SK-N-SH (cell line): Measurements from ENCODE around the gene RASA1. TPM values are rescaled to one million over a fixed set of nuclear protein-coding genes. Genes with fewer than 3 reads are reported as not detected.
A peak's percentile ranks its signal among the peaks of the same experiment; 100 is the strongest.

Experiments
- CTCF ChIA-PET: fragments of 300-600, 350-600 bp; formaldehyde crosslinking; extraction: SDS; loops from one replicate; lab custom pipeline; 2021; lab: Yijun Ruan, JAX
- POLR2A ChIA-PET: fragments of 350-600 bp; sonication (Branson Sonifier 250); formaldehyde crosslinking; extraction: SDS; loops from one replicate; lab custom pipeline; 2020; ENCODE audit warnings: antibody characterized with exemption, inconsistent platforms; lab: Yijun Ruan, JAX
- DNase-seq: peaks from one replicate; pipeline ENCODE4 v3.0.0; 2012
- H2AFZ ChIP-seq: fragments of 200-600 bp; sonication (generic); 2 replicates; pipeline ENCODE4 v1.8.1; 2016; ENCODE audit warnings: antibody characterized with exemption, mild to moderate bottlenecking, low read depth
- H3F3A ChIP-seq: fragments of 200-600 bp; sonication (generic); replicated peaks from 2 replicates; pipeline ENCODE3; 2016; ENCODE audit warnings: antibody characterized with exemption, mild to moderate bottlenecking; ENCODE audit not compliant: insufficient read depth
- H3K27ac ChIP-seq, 2 experiments: fragments of 200-500 bp in 1 of 2; fragments of 200-600 bp in 1 of 2; sonication (Bioruptor generic) in 1 of 2; sonication (generic), shearing (Covaris generic) in 1 of 2; 2 replicates each; pipeline versions ENCODE4 v1.5.1 to v1.6.1; 2014 to 2016; ENCODE audit warnings: low read depth in 2 of 2, inconsistent platforms in 1 of 2, low read length in 1 of 2, mild to moderate bottlenecking in 1 of 2, mixed read lengths in 1 of 2
- H3K27me3 ChIP-seq: fragments of 200-600 bp; sonication (generic), shearing (Covaris generic); 2 replicates; pipeline ENCODE4 v1.6.1; 2016; ENCODE audit warnings: mixed run types; ENCODE audit not compliant: insufficient read depth
- H3K36me3 ChIP-seq, 2 experiments: fragments of 200-500 bp in 1 of 2; fragments of 200-600 bp in 1 of 2; sonication (Bioruptor generic) in 1 of 2; sonication (generic) in 1 of 2; replicated peaks in 1 of 2; 2 replicates each; pipeline versions ENCODE3 to v1.5.1; 2014 to 2016; ENCODE audit warnings: low read length in 1 of 2, mild to moderate bottlenecking in 1 of 2; ENCODE audit not compliant: insufficient read depth in 2 of 2, control insufficient read depth in 1 of 2
- H3K4me1 ChIP-seq, 2 experiments: fragments of 200-500 bp in 1 of 2; fragments of 200-600 bp in 1 of 2; sonication (Bioruptor generic) in 1 of 2; sonication (generic), shearing (Covaris generic) in 1 of 2; 2 replicates each; pipeline versions ENCODE4 v1.5.1 to v1.6.1; 2014 to 2016; ENCODE audit warnings: low read depth in 1 of 2, low read length in 1 of 2, mixed run types in 1 of 2; ENCODE audit not compliant: insufficient read depth in 2 of 2, control insufficient read depth in 1 of 2
- H3K4me2 ChIP-seq: fragments of 200-600 bp; sonication (generic), shearing (Covaris generic); 2 replicates; pipeline ENCODE4 v1.6.1; 2017; ENCODE audit warnings: mixed run types
- H3K4me3 ChIP-seq, 2 experiments: fragments of 200-500 bp in 1 of 2; fragments of 200-600 bp in 1 of 2; sonication (Bioruptor generic) in 1 of 2; sonication (generic), shearing (Covaris generic) in 1 of 2; 2 replicates each; pipeline versions ENCODE4 v1.5.1 to v1.8.1; 2014 to 2016; ENCODE audit warnings: low read depth in 2 of 2, inconsistent platforms in 1 of 2, low read length in 1 of 2, mild to moderate bottlenecking in 1 of 2, mixed read lengths in 1 of 2, moderate library complexity in 1 of 2
- H3K79me2 ChIP-seq: fragments of 200-600 bp; sonication (generic); 2 replicates; pipeline ENCODE4 v1.8.1; 2017; ENCODE audit warnings: mild to moderate bottlenecking; ENCODE audit not compliant: insufficient read depth
- H3K9ac ChIP-seq: fragments of 200-600 bp; sonication (generic); 2 replicates; pipeline ENCODE4 v1.6.1; 2017; ENCODE audit warnings: mixed run types
- H3K9me2 ChIP-seq: fragments of 200-600 bp; sonication (generic); 2 replicates; pipeline ENCODE4 v1.6.1; 2017; ENCODE audit warnings: mixed run types
- H3K9me3 ChIP-seq: fragments of 200-600 bp; sonication (generic); 2 replicates; pipeline ENCODE4 v1.6.1; 2017; ENCODE audit warnings: mixed run types, mild to moderate bottlenecking, moderate library complexity
- H4K20me1 ChIP-seq: fragments of 200-600 bp; sonication (generic); 2 replicates; pipeline ENCODE4 v1.6.1; 2017; ENCODE audit warnings: mild to moderate bottlenecking, mixed run types; ENCODE audit not compliant: insufficient read depth
- CHD2 ChIP-seq: fragments of 150-350 bp; IDR thresholded peaks from 2 replicates; pipeline ENCODE4 v1.6.1; 2018; ENCODE audit warnings: low read length; ENCODE audit not compliant: partially characterized antibody
- ELF1 ChIP-seq: IDR thresholded peaks from 2 replicates; pipeline ENCODE4 v1.4.0; 2012
- FOXJ3 ChIP-seq: sonication (generic); formaldehyde crosslinking; IDR thresholded peaks from 2 replicates; pipeline ENCODE4 v1.5.1; 2020; ENCODE audit warnings: mild to moderate bottlenecking, missing genetic modification reagents
- GABPA ChIP-seq: IDR thresholded peaks from 2 replicates; pipeline ENCODE4 v1.4.0; 2012; ENCODE audit warnings: low read depth, mild to moderate bottlenecking
- GATA2 ChIP-seq: sonication (generic); formaldehyde crosslinking; IDR thresholded peaks from 2 replicates; pipeline ENCODE4 v1.5.0; 2020; ENCODE audit warnings: mild to moderate bottlenecking, missing genetic modification reagents
- JUND ChIP-seq: IDR thresholded peaks from 2 replicates; pipeline ENCODE4 v1.4.0; 2012
- NRF1 ChIP-seq: IDR thresholded peaks from 2 replicates; pipeline ENCODE4 v1.6.1; 2012; ENCODE audit warnings: low read depth, mild to moderate bottlenecking, low read length
- POLR2AphosphoS5 ChIP-seq: IDR thresholded peaks from 2 replicates; pipeline ENCODE4 v1.6.1; 2012; ENCODE audit warnings: low read depth, low read length
- RCOR1 ChIP-seq: fragments of 150-350 bp; IDR thresholded peaks from 2 replicates; pipeline ENCODE4 v1.6.1; 2017; ENCODE audit warnings: antibody characterized with exemption, low read length
- RFX5 ChIP-seq: IDR thresholded peaks from 2 replicates; pipeline ENCODE4 v1.6.1; 2012; ENCODE audit warnings: mild to moderate bottlenecking, improper control_type of control experiment, low read length
- TAF1 ChIP-seq: IDR thresholded peaks from 2 replicates; pipeline ENCODE4 v1.6.1; 2012; ENCODE audit warnings: low read depth, mild to moderate bottlenecking, low read length, moderate library complexity, borderline replicate concordance
- TCF12 ChIP-seq: IDR thresholded peaks from 2 replicates; pipeline ENCODE4 v1.4.0; 2012
- YY1 ChIP-seq: IDR thresholded peaks from 2 replicates; pipeline ENCODE4 v1.4.0; 2012; ENCODE audit warnings: low read depth, mild to moderate bottlenecking
- WGBS: methylation state at CpG from one replicate; pipeline ENCODE4 v1.1.6; 2017; ENCODE audit warnings: low lambda C conversion rate; 5-methylcytosine and 5-hydroxymethylcytosine counted together
- polyA plus RNA-seq, 3 experiments: library from polyadenylated mRNA; depleted of rRNA; stranded (reverse); fragments of >200 nt; gene quantifications; 2 replicates each; pipeline ENCODE4 v1.2.3, GENCODE V29; 2012
- TF ChIP-seq, protein P1 (sequence below): fragments of 150-350 bp; IDR thresholded peaks from 2 replicates; pipeline ENCODE4 v1.6.1; 2016; ENCODE audit warnings: mild to moderate bottlenecking, low read depth, low read length
- TF ChIP-seq, protein P2 (sequence below): IDR thresholded peaks from 2 replicates; pipeline ENCODE4 v1.4.0; 2012; ENCODE audit warnings: low read depth, borderline replicate concordance
- TF ChIP-seq, protein P3 (sequence below): fragments of 200-600 bp; sonication (generic); IDR thresholded peaks from 2 replicates; pipeline ENCODE4 v1.6.1; 2017; ENCODE audit warnings: antibody characterized with exemption, mild to moderate bottlenecking, moderate library complexity
- TF ChIP-seq, protein P4 (sequence below): fragments of 150-350 bp; IDR thresholded peaks from 2 replicates; pipeline ENCODE4 v1.6.1; 2017; ENCODE audit warnings: antibody characterized with exemption, low read length, low read depth, borderline replicate concordance

The RASA1 gene
- polyA plus RNA-seq, 1 of the 3 experiments (the other 2 are of a cell fraction): 49.1 TPM

DNA sequence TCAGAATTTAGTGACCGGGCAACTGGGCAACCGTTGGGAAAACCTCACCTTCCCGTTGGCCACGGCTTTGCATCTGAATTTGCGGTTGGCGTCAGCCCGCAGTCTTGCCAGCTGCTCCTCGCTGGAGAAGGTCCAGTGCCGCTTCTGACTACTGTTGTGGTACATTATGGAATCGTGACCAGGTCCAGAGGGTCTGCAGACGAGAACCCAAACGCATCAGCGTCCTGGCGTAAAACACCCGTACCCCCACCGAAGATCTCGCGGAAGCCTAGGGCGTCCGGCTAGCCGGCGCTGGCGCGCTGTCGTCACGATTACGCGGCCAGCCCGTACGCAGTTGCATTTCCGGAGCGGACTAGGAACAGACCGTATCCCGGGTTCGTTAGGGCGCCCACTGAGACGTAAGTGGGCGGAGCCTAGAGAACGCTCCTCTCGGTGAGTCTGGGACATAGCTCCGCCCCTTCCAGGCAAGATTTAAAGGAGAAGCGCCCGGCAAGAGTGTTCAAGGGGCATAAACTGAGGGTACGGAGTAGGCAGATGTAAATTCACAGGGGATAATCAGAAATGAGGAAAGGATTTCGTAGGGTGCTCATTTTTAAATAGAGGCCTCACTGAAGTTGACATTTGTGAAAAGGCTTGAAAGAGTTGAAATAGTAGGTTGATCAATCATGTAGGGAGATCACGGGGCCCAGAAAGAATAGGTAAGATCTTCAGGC is 145.1 kb downstream of the RASA1 start, which contains the start of gene CCNH:
CCNH (minus strand) TSS at position 301 of the 713 bp plus-strand sequence; CDS start at position 165, 136 bp downstream.
- Histone ChIP-seq H3K27me3 (no peaks in the 10 kb centered on the region), H2AFZ (peak within 1 kb of the TSS; percentile 97), H3K36me3 (peaks cover 32 to 36% of the 10 kb centered on the region in 2 experiments), H3K4me3 (peak within 1 kb of the TSS; percentile 74 to 99), H3K4me1 (peaks cover 10 to 11% of the 10 kb centered on the region in 2 experiments), H4K20me1 (0 out of 2 replicates have a peak, but pooled peaks cover 4% of the 10 kb centered on the region), H3F3A (no peaks in the 10 kb centered on the region), H3K27ac (peak within 1 kb of the TSS; percentile 88 to 94), H3K9me3 (no peaks in the 10 kb centered on the region), H3K4me2 (peak within 1 kb of the TSS; percentile 75), H3K9ac (peak within 1 kb of the TSS; percentile 84), H3K9me2 (no peaks in the 10 kb centered on the region), H3K79me2 (peaks cover 47% of the 10 kb centered on the region)
- ChIA-PET CTCF (interaction anchor here (1.5 to 5.1 kb wide), 3 partner anchors 11 to 1278 kb away, joined by 3 to 39 read pairs (median 8); no protein-coding TSS in a partner anchor), POLR2A (interaction anchor here (1.0 kb wide), 1 partner anchor 144 kb away, joined by 3 read pairs; no protein-coding TSS in a partner anchor)
- WGBS: 6% methylated on average over 17 of the region's 46 CpGs
- TF ChIP-seq TCF12 (no peak), CHD2 (peak; percentile 98), ELF1 (peak; percentile 88), GATA2 (CRISPR knock-in tag) (0 out of 2 replicates have a peak, but pooled peaks have one; percentile 11), YY1 (no peak), RFX5 (0 out of 2 replicates have a peak, but pooled peaks have one; percentile 12), TAF1 (peak; percentile 90), GABPA (peak; percentile 74), RCOR1 (0 out of 2 replicates have a peak, but pooled peaks have one; percentile 14), POLR2AphosphoS5 (peak; percentile 93), NRF1 (peak; percentile 36; the same call in 1 of the 2 replicates)
- TF ChIP-seq, protein P1, sequence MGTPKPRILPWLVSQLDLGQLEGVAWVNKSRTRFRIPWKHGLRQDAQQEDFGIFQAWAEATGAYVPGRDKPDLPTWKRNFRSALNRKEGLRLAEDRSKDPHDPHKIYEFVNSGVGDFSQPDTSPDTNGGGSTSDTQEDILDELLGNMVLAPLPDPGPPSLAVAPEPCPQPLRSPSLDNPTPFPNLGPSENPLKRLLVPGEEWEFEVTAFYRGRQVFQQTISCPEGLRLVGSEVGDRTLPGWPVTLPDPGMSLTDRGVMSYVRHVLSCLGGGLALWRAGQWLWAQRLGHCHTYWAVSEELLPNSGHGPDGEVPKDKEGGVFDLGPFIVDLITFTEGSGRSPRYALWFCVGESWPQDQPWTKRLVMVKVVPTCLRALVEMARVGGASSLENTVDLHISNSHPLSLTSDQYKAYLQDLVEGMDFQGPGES: no peak
- TF ChIP-seq, protein P2, sequence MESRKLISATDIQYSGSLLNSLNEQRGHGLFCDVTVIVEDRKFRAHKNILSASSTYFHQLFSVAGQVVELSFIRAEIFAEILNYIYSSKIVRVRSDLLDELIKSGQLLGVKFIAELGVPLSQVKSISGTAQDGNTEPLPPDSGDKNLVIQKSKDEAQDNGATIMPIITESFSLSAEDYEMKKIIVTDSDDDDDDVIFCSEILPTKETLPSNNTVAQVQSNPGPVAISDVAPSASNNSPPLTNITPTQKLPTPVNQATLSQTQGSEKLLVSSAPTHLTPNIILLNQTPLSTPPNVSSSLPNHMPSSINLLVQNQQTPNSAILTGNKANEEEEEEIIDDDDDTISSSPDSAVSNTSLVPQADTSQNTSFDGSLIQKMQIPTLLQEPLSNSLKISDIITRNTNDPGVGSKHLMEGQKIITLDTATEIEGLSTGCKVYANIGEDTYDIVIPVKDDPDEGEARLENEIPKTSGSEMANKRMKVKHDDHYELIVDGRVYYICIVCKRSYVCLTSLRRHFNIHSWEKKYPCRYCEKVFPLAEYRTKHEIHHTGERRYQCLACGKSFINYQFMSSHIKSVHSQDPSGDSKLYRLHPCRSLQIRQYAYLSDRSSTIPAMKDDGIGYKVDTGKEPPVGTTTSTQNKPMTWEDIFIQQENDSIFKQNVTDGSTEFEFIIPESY: peak; percentile 95
- peak; percentile 86 for DNase-seq

DNA sequence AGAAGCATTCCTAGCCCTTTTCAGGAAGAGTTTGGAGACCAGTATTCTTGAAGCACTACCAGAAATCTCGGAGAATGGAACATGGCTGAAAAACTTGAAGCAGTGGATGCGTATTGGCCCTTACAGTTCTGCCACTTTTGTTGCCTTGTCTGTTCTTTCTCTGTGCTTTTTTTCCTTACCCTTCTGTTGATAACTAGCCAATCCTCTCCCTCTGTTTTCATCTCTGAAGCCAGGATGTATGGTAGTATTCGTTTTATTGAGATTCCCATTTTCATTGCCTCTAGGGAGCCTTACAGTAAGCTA is 145.6 kb downstream of the RASA1 start:
- H3K27ac ChIP-seq: peak overlapping the region; percentile 30 to 88; a peak in 3 of 4 replicates
- no peaks in the 10 kb centered on the region for H3K9me3 ChIP-seq
- no peaks in the 10 kb centered on the region for H3K27me3 ChIP-seq
- peak overlapping the region; percentile 75 for H3K4me2 ChIP-seq
- peaks cover 10 to 11% of the 10 kb centered on the region in 2 experiments for H3K4me1 ChIP-seq
- H4K20me1 ChIP-seq: 0 out of 2 replicates have a peak, but pooled peaks cover 4% of the 10 kb centered on the region
- peak overlapping the region; percentile 16; the same call in 1 of the 2 replicates for H3K9ac ChIP-seq
- DNase-seq: no peak
- ChIA-PET POLR2A (interaction anchor here (1.0 kb wide), 1 partner anchor 145 kb away, joined by 3 read pairs; no protein-coding TSS in a partner anchor), CTCF (interaction anchor here (1.5 to 5.1 kb wide), 3 partner anchors 11 to 1277 kb away, joined by 3 to 39 read pairs (median 8); no protein-coding TSS in a partner anchor)
- peaks cover 43% of the 10 kb centered on the region for H3K79me2 ChIP-seq
- H3K9me2 ChIP-seq: no peaks in the 10 kb centered on the region
- peak overlapping the region; percentile 74 to 99 for H3K4me3 ChIP-seq
- 39% methylated on average over 3 of the region's 3 CpGs for WGBS
- no peaks in the 10 kb centered on the region for H3F3A ChIP-seq
- H2AFZ ChIP-seq: peak overlapping the region; percentile 97
- H3K36me3 ChIP-seq: peaks cover 27 to 31% of the 10 kb centered on the region in 2 experiments
- TF ChIP-seq, protein P3, sequence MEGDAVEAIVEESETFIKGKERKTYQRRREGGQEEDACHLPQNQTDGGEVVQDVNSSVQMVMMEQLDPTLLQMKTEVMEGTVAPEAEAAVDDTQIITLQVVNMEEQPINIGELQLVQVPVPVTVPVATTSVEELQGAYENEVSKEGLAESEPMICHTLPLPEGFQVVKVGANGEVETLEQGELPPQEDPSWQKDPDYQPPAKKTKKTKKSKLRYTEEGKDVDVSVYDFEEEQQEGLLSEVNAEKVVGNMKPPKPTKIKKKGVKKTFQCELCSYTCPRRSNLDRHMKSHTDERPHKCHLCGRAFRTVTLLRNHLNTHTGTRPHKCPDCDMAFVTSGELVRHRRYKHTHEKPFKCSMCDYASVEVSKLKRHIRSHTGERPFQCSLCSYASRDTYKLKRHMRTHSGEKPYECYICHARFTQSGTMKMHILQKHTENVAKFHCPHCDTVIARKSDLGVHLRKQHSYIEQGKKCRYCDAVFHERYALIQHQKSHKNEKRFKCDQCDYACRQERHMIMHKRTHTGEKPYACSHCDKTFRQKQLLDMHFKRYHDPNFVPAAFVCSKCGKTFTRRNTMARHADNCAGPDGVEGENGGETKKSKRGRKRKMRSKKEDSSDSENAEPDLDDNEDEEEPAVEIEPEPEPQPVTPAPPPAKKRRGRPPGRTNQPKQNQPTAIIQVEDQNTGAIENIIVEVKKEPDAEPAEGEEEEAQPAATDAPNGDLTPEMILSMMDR: no peak
- no peak for TF ChIP-seq JUND
- TF ChIP-seq POLR2AphosphoS5: no peak
- TF ChIP-seq, protein P2: no peak
- TF ChIP-seq, protein P4, sequence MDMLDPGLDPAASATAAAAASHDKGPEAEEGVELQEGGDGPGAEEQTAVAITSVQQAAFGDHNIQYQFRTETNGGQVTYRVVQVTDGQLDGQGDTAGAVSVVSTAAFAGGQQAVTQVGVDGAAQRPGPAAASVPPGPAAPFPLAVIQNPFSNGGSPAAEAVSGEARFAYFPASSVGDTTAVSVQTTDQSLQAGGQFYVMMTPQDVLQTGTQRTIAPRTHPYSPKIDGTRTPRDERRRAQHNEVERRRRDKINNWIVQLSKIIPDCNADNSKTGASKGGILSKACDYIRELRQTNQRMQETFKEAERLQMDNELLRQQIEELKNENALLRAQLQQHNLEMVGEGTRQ: no peak
- no peak for TF ChIP-seq FOXJ3 (CRISPR knock-in tag)
